Mesenteric fat pad (tissue), 1 donor: Measurements from ENCODE around the gene ZBTB25. TPM values are rescaled to one million over a fixed set of nuclear protein-coding genes. Genes with fewer than 3 reads are reported as not detected.

Experiments used
- DNase-seq: peaks from one replicate; pipeline ENCODE4 v3.0.0-alpha.2; 2020; ENCODE audit warnings: low spot score
- total RNA-seq: library from RNA; stranded (reverse); fragmentation: NEBNext Ultra II Directional; extraction: Animal tissue kit (Norgen Biotek cat#: 25700); gene quantifications from one replicate; pipeline ENCODE4 v1.2.1, GENCODE V29; 2021
- donor health status: DM: yes; HTN: yes; CAD: no.

The ZBTB25 gene
- total RNA-seq, 1 donor from 2014 or later = 11.2 TPM

- no peak for DNase-seq
These were observed 102.7 kb downstream of the ZBTB25 start for GRCh38 chr14:64400829-64401459.

Other genes with a start within 250 kb of the ZBTB25 start
- 0.32 TPM for gene ESR2, start 209.5 kb downstream of the ZBTB25 start, total RNA-seq
- gene MTHFD1, start 115.5 kb downstream of the ZBTB25 start, total RNA-seq = 161 TPM
- gene AKAP5, start 38.3 kb downstream of the ZBTB25 start, total RNA-seq = 0.45 TPM
- gene ZBTB1, start 932 bp upstream of the ZBTB25 start, total RNA-seq = 35.5 TPM
- 9.5 TPM for gene HSPA2, start 36.9 kb upstream of the ZBTB25 start, total RNA-seq
- 1.3 TPM for gene PPP1R36, start 46.1 kb upstream of the ZBTB25 start, total RNA-seq
- 35.6 TPM for gene PLEKHG3, start 200.6 kb upstream of the ZBTB25 start, total RNA-seq